HG03469 (cell line): ENCODE data around the gene TRIM65.

Experiments used
- ATAC-seq: cut with Tn5 transposase; IDR thresholded peaks from one replicate; pipeline ENCODE4 v1.9.1; 2021; ENCODE audit warnings: mild to moderate bottlenecking, moderate library complexity, moderate number of reproducible peaks; ENCODE audit not compliant: unreplicated experiment

Gene TRIM65

GRCh38 chr17:75896415-75897159 is at the start of gene TRIM65:
Gene TRIM65, minus strand, starts transcription at chr17:75896951. Its CDS starts 14 bp downstream, at chr17:75896937.
- ATAC-seq = no peak

- ATAC-seq = no peak
Measured at GRCh38 chr17:75945211-75945610, 48.5 kb upstream of the TRIM65 start.

- ATAC-seq = no peak
Measured at GRCh38 chr17:75943491-75943890, 46.7 kb upstream of the TRIM65 start.

GRCh38 chr17:75942473-75942872 is 45.7 kb upstream of the TRIM65 start:
- ATAC-seq = no peak

- no peak for ATAC-seq
Measured at GRCh38 chr17:75941442-75941819, 44.7 kb upstream of the TRIM65 start.

GRCh38 chr17:75940727-75941441 is 44.1 kb upstream of the TRIM65 start, which contains the start of gene FBF1:
Gene FBF1, minus strand, starts transcription at chr17:75941042. Its CDS starts 2,893 bp downstream, at chr17:75938149.
- peak; percentile 81 for ATAC-seq

- no peak for ATAC-seq
Measured at GRCh38 chr17:75937652-75938051, 40.9 kb upstream of the TRIM65 start.

- no peak for ATAC-seq
Measured at GRCh38 chr17:75933808-75934207, 37.1 kb upstream of the TRIM65 start.

- no peak for ATAC-seq
Measured at GRCh38 chr17:75932852-75933251, 36.1 kb upstream of the TRIM65 start.

GRCh38 chr17:75931062-75931461 is 34.3 kb upstream of the TRIM65 start:
- no peak for ATAC-seq

- ATAC-seq = no peak
Measured at GRCh38 chr17:75927286-75927922, 30.7 kb upstream of the TRIM65 start.

GRCh38 chr17:75926456-75926855 is 29.7 kb upstream of the TRIM65 start:
- no peak for ATAC-seq

GRCh38 chr17:75925912-75926311 is 29.2 kb upstream of the TRIM65 start:
- ATAC-seq = no peak

GRCh38 chr17:75925103-75925502 is 28.4 kb upstream of the TRIM65 start:
- ATAC-seq = no peak

- no peak for ATAC-seq
Measured at GRCh38 chr17:75922963-75923874, 26.5 kb upstream of the TRIM65 start.

GRCh38 chr17:75922173-75922961 is 25.6 kb upstream of the TRIM65 start:
- ATAC-seq = no peak

- no peak for ATAC-seq
Measured at GRCh38 chr17:75921596-75921995, 24.8 kb upstream of the TRIM65 start.

- ATAC-seq = no peak
Measured at GRCh38 chr17:75920045-75920560, 23.4 kb upstream of the TRIM65 start.

- no peak for ATAC-seq
Measured at GRCh38 chr17:75919611-75920010, 22.9 kb upstream of the TRIM65 start.
